ENCODE measurements around the gene FLOT1. TPM values are rescaled to one million over a fixed set of nuclear protein-coding genes. Genes with fewer than 3 reads are reported as not detected.

FLOT1 gene
- total RNA-seq, 1 donor from 2014 or later: 46.9 TPM

DNA sequence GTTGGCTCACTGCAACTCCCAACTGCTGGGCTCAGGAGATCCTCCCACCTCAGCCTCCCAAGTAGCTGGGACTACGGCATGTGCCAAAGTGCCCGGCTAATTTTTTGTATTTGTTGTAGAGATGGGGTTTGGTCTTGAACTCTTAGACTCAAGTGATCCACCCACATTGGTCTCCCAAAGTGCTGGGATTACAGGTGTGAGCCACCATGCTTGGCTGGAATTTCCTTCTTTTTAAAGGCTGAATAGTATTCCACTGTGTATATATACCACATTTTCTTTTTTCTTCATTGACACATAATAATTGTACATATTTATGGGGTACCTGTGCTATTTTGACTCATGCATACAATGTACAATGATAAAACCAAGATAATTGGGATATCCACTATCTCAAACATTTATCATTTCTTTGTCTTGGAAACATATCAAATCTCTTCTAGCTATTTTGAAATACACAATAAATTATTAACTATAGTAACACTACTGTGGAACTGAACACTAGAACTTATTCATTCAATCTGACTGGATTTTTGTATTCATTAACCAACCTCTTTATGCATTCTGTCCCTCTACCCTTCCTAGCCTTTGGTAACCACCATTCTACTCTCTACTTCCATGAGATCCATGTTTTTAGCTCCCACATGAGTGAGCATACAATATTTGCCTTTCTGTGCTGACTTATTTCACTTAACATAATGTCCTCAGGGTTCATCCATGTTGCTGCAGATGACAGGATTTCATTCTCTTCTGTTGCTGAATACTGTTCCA lies 33.2 kb downstream of the FLOT1 start:
- DNase-seq (ENCODE audit: low spot score in 2 of 2): no peak
- FAIRE-seq: no peak

DNA sequence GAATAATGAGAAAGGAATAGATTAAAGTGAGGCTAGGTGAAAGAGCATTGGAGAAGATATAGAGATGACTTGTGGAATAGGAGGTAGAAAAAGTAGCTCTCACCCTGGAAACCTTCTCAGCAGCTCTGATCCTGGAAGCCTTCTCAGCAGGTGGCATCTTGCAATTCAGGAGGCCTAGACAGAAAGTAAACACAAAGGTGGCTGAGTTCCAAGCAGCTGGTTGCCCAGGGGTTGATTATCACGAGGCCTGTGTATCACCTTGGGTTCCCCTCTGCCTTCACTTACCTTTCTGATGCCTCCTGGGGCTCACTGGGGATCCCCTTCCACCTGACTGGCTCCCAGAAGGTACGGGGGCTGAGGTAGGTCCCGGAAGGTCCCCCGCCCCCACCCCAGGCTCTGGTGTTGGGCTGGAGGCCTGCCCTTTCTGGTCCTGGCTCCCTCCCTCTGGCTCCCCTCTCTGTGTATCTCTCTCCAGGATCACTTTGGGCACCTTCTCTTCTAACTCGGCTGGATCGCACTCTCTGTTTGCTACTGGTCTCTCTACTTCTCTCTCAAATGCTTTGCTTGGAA lies 35.1 kb downstream of the FLOT1 start:
- FAIRE-seq (no peak), DNase-seq (ENCODE audit: low spot score in 2 of 2) (no peak)

DNA sequence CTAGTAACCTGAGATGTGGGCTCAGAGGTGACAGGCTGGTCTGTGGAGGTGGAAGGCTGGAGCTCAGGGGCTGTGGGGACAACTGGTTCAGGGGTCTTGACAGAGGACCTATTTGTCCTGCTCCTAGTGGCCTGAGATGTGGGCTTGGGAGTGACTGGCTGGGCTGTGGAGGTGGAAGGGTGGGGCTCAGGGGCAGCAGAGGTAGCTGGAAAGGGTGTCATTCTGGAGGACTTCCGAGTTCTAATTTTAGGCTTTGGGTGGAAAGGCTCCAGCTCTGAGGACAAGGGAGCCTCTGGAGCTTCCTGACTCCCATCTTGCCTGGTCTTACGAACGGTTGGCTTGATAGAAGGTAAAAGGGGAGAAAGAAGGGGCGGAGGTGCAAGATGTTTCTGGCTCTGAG lies 36.9 kb downstream of the FLOT1 start:
- no peak for FAIRE-seq
- no peak for DNase-seq (ENCODE audit: low spot score in 2 of 2)

DNA sequence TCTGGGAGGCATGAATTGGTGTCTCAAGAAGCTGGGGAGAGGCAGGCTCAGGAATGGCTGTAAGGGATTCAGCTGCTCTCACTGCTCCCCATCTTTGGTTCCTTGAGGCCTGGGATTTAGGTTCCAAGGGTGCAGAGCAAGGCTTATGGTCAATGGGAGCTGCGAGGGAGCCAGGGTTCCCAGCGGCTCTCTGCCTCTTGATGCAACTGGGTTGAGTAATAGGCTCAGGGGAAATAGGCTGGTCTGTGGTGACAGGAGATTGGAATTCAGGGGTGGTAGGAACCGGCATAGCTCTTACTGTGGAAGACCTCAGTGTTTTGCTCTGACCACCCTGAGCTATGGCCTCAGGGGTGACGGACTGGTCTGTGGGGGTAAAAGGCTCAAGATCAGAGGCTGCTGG lies 38.7 kb downstream of the FLOT1 start:
- DNase-seq (ENCODE audit: low spot score in 2 of 2) (no peak), FAIRE-seq (no peak)

DNA sequence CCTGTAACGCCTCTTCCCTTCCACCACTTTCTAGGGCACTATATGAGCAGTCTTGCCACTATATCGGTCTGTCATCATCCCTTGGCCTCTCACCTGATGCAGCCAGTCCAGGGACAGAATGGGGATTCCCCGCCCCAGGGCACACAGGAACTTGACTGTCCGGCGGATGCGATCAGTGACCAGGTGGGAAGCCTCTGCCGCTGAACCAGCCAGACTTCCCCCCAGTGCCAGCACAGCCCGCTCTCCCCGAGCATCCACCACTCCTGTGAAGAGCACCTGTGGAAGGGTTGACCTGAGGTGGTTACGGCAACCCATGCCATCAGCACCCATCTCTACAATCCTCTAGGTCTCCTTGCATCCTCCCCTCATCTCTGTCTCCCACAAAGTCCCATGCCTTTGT lies 39.5 kb downstream of the FLOT1 start:
- no peak for DNase-seq (ENCODE audit: low spot score in 2 of 2)
- no peak for FAIRE-seq

DNA sequence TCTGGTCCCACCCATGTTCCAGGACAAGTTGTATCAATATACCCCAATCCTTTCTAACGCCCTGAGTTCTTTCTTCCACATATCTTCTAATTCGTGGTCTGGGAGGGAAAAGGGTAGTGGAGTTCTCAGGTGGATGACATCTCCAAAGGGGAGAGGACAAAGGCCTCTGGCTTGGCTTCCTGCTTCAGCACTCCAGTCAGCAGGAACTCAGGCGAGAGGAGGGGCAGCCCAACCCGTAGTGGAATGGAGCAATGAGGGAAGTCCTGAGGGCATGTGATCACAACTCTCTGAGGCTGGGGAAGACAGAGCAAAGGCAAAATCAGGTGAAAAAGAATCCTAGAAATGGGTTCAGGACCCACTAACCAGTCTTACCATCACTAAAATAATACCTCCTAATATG lies 42.1 kb downstream of the FLOT1 start:
- FAIRE-seq (no peak), DNase-seq (ENCODE audit: low spot score in 2 of 2) (no peak)

DNA sequence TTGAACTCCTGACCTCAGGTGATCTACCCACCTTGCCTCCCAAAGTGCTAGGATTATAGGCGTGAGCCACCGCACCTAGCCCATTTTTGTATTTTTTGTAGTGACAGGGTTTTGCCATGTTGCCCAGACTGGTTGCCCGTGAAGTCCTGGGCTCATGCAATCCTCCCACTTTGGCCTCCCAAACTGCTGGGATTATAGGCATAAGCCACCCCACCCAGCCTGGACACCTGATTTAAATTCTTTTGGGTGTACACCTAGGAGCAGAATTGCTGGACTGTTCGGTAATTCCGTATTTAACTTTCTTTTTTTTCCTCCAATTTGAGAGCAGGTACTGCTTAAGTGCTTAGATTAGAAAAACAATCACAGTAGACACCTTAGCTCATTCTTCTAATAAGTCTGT lies 46.1 kb downstream of the FLOT1 start:
- FAIRE-seq: no peak
- no peak for DNase-seq (ENCODE audit: low spot score in 2 of 2)

DNA sequence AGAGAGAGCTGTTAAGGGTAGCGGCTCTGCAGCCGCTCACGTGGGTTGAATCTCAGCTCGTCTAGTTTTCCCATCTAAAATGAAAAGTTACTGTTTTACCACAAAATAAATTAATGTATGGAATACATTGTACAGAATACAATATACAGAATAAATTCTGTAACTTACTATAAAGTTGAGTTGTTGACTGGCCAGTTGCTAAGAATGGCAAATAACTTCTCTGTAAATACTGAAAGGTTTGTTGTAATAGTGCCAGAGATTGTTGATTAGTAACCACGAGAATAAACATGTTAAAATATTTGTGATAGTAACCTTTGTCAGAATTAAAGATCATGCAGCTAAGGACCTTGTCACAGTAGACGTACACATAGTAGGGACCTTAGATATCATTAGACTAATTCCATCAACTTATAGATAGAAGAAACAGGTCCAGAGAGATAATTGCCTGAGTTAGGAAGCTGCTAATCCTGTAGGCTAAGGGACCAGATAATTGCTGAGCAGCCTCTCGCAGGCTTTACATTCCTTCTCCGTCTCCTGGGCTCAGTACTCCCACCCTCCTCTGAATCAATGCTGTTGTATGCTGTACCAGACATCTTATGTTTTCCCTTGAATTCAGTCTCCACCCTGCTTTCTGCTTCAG lies 51.2 kb downstream of the FLOT1 start:
- no peak for DNase-seq (ENCODE audit: low spot score in 2 of 2)
- FAIRE-seq: no peak

DNA sequence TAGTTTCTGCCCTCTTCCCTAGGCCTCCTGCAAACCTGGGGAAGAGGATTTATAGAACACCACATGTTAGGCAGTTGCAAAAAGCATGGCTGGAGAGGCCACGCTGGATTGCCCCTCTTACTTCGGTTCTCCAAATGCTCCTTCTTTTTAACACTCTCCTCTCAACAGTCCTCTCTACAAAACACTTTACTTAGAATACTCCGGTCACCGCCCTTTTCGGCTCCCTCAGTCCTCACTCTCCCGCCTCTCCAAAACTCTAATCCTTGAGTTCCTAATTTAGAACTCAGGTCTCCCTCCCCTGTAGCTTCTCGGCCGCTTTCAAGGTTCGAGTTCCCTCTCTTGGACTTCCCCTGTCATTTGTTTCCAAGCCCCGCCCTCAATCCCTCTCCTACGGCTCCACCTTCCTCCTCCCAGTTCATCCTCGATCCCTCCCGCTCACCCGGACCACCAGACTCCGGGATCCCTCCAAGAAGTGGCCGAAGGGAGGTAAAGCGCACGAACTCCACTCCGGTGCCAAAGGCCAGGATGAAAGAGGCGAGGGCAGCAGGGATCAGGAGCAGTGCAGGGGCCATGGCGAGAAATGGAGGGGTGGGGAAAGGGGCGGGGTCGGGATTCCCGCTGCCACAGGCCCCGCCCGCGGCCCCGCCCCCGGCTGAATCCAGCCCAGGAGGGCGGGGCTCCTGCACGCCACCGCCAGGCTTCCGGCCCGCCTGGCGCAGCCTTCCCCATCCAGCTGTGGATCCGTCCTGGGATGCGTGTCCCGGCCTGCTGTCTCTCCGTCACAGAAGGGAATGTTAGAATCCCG lies 51.9 kb downstream of the FLOT1 start, which contains the start of gene NRM:
Gene NRM, minus strand, starts transcription at position 582 of the 805 bp plus-strand sequence. Its CDS starts 10 bp downstream, at position 572.
- no peak for FAIRE-seq
- peak; percentile 77 to 88 for DNase-seq (ENCODE audit: low spot score in 2 of 2)

DNA sequence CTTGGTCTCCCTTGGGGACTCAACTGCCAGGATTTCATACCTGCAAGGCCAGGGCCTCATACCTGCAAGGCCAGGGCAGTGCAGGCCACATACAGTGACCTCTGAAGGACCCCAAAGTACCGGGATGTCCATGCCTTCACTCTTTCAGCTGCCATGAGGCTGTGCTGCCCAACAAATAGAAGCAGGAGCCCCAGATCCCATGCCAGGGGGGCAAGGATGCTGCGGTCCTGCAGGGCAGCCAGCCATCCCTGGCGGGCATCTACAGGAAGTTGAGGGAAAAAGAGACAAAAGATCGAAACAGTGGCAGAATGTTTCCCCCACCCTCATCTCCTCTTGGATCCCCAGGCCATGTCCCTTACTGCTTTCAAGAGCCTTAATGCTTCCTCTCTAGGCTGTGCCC lies 52.5 kb downstream of the FLOT1 start:
- FAIRE-seq (no peak), DNase-seq (ENCODE audit: low spot score in 2 of 2) (no peak)

DNA sequence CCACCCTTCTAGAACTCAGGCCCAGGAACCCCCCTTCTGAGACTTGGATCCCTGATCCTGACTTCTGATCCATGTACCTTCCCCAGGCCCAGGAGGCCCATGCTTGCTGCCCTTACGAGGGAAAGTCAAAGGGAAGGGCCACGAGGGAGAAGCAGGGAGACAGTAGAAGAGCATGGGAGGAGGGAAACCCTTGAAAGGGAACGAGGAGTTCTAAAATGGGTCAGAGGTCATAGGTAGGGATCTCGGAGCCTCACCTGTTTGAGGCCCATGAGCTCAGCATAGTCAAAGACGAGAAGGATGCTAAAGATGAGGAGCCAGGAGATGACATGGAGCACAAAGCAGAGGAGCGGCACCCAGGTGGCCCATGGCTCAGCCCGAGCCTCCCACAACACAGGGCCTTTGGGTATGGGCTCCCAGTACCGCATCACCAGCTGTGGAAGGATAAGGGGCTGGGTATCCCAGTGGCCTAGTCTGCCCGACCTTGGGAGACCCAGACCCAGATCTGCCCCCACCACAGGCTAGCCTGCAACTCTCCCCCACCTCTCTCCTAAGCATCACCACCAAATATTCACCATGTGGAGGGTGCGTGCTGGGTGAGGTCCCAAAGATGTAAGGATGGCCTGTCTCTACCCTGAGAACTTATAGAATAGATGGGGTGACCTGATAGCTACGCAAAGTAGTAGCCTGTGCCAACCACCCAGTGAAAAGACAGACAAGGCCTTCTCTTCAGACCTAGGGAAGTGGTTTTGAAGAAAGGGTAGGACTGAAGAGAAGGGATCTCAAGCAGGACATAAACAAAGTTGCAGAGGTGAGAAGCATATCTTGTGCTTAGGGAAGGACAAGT lies 53.2 kb downstream of the FLOT1 start:
- DNase-seq (ENCODE audit: low spot score in 2 of 2) (no peak), FAIRE-seq (no peak)

DNA sequence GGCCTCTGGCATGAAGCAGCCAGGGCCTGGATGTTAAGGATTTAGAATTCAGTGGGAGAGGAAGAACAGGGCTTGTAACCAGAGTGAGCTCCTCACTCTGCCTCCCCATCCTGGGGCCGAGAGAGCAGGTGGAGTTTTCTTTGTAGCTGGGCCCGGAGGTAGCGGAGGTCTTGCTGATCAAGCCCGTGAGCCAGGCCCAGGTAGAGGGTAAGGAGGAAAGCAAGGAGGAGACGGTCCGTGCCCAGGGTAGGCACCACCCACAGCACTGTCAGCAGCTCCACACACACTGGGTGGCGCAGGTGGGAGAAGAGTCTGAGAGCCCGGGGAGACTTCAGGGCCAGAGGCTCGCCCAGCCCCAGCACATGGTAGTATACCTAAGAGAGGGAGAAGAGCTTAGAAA lies 53.9 kb downstream of the FLOT1 start:
- no peak for FAIRE-seq
- DNase-seq (ENCODE audit: low spot score in 2 of 2): no peak

DNA sequence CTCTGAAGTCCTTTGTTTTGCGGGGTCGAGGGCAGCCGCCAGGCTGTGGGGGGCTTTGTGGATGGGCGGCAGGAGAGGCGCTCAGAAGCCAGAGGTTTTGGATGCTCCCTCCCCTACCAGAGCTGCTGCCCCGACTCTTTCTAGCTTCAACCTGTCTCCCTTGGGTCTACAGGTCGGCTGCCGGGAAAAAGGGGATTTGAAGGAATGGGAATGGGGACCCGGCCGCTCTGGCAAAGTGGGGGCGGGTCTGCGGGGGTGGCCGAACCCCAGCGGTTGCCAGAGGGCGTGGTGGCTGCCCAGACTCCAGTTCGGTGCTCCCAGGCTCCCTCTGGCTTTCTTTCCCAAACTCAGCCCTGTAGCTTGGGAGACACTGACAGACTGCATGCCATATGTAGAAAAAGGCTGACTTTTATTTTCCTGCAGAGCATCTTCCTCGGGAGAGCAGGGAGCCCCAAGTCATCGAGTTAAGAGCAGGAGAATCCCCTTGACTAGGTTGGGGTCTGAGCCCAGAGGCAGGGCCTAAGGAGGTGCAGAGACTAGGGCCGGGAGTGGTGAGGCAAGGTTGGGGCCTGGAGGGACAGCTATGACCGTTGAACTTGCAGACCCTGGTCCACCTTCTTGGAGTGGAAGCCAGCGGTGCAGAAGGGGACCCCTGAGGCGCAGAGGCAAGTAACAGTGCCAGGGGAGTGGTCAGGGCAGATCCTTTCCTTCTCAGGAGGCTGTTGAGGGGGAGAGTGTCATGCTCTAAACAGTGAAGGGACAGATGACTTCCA lies 54.6 kb downstream of the FLOT1 start:
- DNase-seq (ENCODE audit: low spot score in 2 of 2): no peak
- FAIRE-seq: no peak

DNA sequence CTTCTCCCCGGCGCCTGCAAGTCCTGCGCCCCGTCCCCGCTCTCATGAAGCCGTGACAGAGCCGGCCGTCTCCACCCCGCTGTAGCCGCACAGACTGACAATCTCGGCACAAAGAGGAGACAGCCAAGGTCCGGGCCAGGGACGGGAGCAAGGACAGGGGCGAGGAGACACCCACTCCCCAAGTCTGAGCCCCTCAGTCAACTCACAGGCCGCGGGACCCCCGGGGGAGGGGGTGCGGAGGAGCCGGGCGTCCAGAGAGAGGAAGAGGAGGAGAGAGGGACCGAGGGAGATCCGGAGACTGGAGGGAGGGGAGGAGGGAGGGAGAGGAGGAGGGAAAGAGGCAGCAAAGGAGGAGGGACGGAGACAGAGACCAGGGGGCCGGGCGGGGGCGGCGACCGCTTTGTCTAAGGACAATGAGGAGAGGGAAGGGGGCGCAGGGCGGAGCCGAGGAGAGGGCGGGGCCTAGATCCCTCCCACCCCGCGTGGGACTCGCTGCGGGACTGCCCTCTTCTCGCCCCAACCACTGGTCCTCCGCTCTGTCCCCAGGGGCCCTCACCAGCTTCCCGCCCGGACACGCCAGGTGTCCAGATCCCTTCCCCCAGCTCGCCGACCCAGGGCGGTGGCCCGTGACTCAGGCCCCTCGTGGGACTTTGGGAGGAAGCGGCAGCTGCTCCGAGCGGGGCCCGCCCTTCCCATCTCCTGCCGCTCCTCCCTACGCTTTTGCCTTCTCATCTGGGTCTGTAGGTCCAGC lies 55.4 kb downstream of the FLOT1 start:
- peak; percentile 63 to 70 for DNase-seq (ENCODE audit: low spot score in 2 of 2)
- no peak for FAIRE-seq

DNA sequence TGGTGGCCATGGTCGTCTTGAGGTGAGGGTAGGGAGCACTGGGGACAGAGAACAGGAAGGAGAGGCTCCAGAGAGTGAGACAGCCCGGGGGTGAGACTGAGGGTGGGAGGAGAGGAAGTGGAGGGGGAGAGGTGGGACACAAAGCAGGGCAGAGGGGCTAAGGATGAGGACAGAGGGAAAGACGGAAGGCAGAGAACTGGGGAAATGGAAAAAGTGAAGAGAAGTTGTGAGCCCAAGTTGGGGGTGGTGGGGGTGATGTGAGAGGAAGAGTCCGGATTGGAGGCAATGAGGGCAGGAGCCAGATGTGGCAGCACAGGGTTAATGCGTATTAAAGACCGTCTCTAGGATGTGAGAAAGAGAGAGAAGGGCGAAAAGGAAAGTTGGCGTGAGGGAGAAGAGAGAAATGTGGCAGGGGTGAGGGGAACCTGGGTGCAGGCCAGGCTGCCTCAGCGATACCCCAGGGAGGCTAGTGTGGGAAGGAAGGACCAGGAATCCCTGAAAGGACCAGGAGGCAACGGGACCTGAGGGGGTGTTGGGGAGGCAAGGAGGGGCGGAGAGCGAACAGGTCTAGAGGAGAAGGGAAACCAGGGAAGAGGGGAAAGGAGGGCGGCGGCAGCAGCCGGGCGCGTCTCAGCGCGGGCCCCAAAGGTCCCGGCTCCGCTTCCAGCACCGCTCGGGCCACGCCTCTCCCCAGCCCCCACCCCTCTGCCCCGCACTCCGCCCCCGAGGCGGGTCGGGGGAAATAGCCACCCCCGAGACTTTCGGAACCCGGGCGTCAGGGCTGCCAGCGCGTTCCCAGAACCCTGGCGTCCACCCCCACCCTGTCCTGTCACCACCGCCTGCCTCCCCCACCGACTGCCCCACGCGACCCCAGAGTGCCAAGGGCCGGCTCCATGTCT lies 56.2 kb downstream of the FLOT1 start, which contains the start of gene PPP1R18:
Gene PPP1R18, minus strand, starts transcription at position 637 of the 899 bp plus-strand sequence. Its CDS starts 627 bp downstream, at position 10.
- FAIRE-seq: no peak
- DNase-seq (ENCODE audit: low spot score in 2 of 2): peak; percentile 59 to 71

DNA sequence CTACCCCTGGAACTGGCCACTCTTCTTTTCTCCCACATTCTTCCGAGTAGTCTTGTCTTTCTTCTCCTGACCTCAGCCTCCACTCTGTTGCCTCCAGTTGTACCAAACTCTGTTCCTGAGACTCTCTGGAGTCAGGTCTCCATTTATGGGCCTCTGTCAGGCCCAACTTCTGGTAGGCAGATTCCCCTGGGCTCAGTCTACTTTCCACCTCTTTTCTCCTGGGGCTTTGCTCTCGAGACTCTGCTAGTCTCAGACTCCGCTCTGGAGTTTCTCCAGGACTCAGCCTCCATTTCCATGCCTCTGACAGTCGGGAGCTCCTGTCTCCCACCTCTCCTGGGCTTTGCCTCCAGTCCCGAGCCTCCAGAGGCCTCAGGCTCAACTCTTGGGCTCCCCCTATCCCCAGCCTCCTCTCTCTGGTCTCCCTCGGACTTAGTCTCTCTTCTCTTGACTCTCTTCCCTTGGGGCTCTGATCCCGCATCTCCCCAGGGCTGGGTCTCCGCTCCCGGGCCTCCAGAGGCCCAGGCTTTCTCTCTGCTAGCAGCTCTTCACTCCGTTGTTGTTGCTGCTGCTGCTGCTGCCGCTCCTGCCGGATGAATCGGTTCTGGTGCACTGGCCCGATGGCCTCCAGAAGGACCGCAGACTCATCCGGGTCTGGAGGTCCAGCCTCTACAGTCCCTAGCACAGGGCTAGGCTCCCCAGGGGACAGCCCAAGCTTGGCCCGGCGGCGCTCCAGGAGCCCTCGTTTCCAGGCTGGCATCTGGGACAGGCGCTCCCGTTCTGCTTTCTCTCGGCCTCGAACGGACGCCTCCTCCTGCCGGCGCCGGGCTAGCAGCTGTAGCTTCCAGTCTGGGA lies 57.1 kb downstream of the FLOT1 start:
- DNase-seq (ENCODE audit: low spot score in 2 of 2) (no peak), FAIRE-seq (no peak)
